Panc1 (cell line): ENCODE measurements around the gene ADGRG2. TPM values are rescaled to one million over a fixed set of nuclear protein-coding genes. Genes with fewer than 3 reads are reported as not detected.

Experiments used
- ATAC-seq: fragments of 200-7000 bp; cut with Tn5 transposase; 2 replicates; pipeline ENCODE4 v1.9.1; 2020; ENCODE audit warnings: mild to moderate bottlenecking, moderate library complexity
- BruUV-seq: library from RNA; stranded (reverse); fragments of 400-500 nt; replicated peaks from 2 replicates; lab custom pipeline; 2021; lab: Mats Ljungman, UMichigan
- CTCF ChIA-PET: fragments of 300-600 bp; sonication (Branson Sonifier 250); formaldehyde crosslinking; loops from one replicate; lab custom pipeline; 2022; ENCODE audit warnings: antibody characterized with exemption; lab: Charles Lee
- POLR2A ChIA-PET: fragments of 300-600 bp; sonication (Branson Sonifier 250); formaldehyde crosslinking; loops from one replicate; lab custom pipeline; 2022; ENCODE audit warnings: antibody characterized with exemption; lab: Charles Lee
- DNase-seq: peaks from one replicate; pipeline ENCODE4 v3.0.0-alpha.2; 2010; ENCODE audit warnings: low read depth, low spot score
- H3K27ac ChIP-seq: 2 replicates; pipeline ENCODE4 v1.5.1; 2011; ENCODE audit warnings: mild to moderate bottlenecking, low read length, inconsistent platforms
- H3K27me3 ChIP-seq: fragments of 200-500 bp; sonication (Bioruptor generic); 2 replicates; pipeline ENCODE4 v1.6.0; 2014; ENCODE audit warnings: low read length, inconsistent platforms; ENCODE audit not compliant: control insufficient read depth, insufficient read depth
- H3K36me3 ChIP-seq: fragments of 200-500 bp; sonication (Bioruptor generic); 2 replicates; pipeline ENCODE4 v1.5.1; 2014; ENCODE audit warnings: inconsistent platforms, mild to moderate bottlenecking, low read length, moderate library complexity; ENCODE audit not compliant: control insufficient read depth, insufficient read depth
- H3K4me1 ChIP-seq: 2 replicates; pipeline ENCODE4 v1.5.1; 2011; ENCODE audit warnings: inconsistent platforms, mild to moderate bottlenecking, low read length, moderate library complexity; ENCODE audit not compliant: control insufficient read depth, insufficient read depth
- H3K4me3 ChIP-seq, 2 experiments: 2 replicates each; pipeline ENCODE4 v1.5.1; 2011 to 2012; ENCODE audit warnings: low read depth in 2 of 2, low read length in 2 of 2, mild to moderate bottlenecking in 2 of 2, inconsistent platforms in 1 of 2, moderate library complexity in 1 of 2
- H3K9me3 ChIP-seq: fragments of 200-500 bp; sonication (Bioruptor generic); 2 replicates; pipeline ENCODE4 v1.5.1; 2014; ENCODE audit warnings: low read depth, mild to moderate bottlenecking, inconsistent platforms, low read length, moderate library complexity; ENCODE audit not compliant: control insufficient read depth, insufficient read depth
- POLR2AphosphoS5 ChIP-seq: IDR thresholded peaks from 2 replicates; pipeline ENCODE4 v1.6.1; 2012; ENCODE audit warnings: mild to moderate bottlenecking, low read depth, low read length, moderate library complexity
- SIN3A ChIP-seq: IDR thresholded peaks from 2 replicates; pipeline ENCODE4 v1.6.1; 2012; ENCODE audit warnings: low read depth, mild to moderate bottlenecking, low read length, moderate library complexity, borderline replicate concordance; ENCODE audit not compliant: insufficient read depth
- TCF7L2 ChIP-seq: IDR thresholded peaks from 2 replicates; pipeline ENCODE4 v1.6.1; 2011; ENCODE audit warnings: mild to moderate bottlenecking, low read depth, low read length, inconsistent platforms
- in situ Hi-C: cut with HindIII; loops from 2 replicates; pipeline ENCODE4 v1.10.0; 2016; ENCODE audit warnings: low sequenced_read_pairs, low pct_unique_long_range_greater_than_20kb
- intact Hi-C: fragments of 100-400 bp; cut with micrococcal nuclease; formaldehyde crosslinking; loops from one replicate; pipeline ENCODE4 v1.10.0; 2022; ENCODE audit not compliant: unreplicated experiment
- total RNA-seq: library from RNA; stranded (reverse); gene quantifications from one replicate; pipeline ENCODE4 v1.2.1, GENCODE V29; 2021; ENCODE audit not compliant: unreplicated experiment
- TF ChIP-seq, protein P1 (sequence below): fragments of 450-650 bp; IDR thresholded peaks from 2 replicates; pipeline ENCODE4 v1.5.1; 2017; ENCODE audit warnings: mild to moderate bottlenecking
- TF ChIP-seq, protein P2 (sequence below), 2 experiments: IDR thresholded peaks; 2 replicates each; pipeline ENCODE4 v1.6.1; 2011 to 2012; ENCODE audit warnings: low read depth in 2 of 2, control low read depth in 1 of 2, low read length in 1 of 2, mild to moderate bottlenecking in 1 of 2, moderate library complexity in 1 of 2; ENCODE audit not compliant: insufficient read depth in 1 of 2

ADGRG2 gene
- total RNA-seq, 1 experiment from 2014 or later, result 2.0 TPM

DNA sequence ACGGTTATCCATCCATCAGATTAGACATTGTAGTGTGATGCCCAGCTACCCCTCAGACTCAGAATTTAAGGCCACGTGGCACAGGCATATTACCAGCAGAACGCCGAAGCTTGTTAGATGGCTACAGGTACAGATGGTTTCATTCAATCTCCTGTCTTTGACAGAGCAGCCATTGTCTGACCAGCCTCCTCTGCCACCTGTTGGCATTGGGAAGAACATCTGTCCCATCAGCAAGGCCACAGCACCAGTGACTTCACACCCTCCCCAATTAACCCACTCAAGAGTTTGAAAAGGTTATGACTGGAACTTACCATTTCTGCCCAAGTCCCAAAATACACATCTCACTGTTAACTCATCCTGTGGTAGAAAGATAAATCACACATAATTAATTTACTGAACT, 116.4 kb downstream of the ADGRG2 start:
- BruUV-seq, result no TSS peak
- CTCF ChIA-PET, result no interaction called here
- no peaks in the 10 kb centered on the region for H3K4me1 ChIP-seq
- no peak overlapping the region for H3K27ac ChIP-seq
- DNase-seq (no peak), ATAC-seq (no peak)
- in situ Hi-C loops (no loop called here), intact Hi-C loops (no loop called here)
- no peak for TF ChIP-seq SIN3A
- TF ChIP-seq, protein P1, sequence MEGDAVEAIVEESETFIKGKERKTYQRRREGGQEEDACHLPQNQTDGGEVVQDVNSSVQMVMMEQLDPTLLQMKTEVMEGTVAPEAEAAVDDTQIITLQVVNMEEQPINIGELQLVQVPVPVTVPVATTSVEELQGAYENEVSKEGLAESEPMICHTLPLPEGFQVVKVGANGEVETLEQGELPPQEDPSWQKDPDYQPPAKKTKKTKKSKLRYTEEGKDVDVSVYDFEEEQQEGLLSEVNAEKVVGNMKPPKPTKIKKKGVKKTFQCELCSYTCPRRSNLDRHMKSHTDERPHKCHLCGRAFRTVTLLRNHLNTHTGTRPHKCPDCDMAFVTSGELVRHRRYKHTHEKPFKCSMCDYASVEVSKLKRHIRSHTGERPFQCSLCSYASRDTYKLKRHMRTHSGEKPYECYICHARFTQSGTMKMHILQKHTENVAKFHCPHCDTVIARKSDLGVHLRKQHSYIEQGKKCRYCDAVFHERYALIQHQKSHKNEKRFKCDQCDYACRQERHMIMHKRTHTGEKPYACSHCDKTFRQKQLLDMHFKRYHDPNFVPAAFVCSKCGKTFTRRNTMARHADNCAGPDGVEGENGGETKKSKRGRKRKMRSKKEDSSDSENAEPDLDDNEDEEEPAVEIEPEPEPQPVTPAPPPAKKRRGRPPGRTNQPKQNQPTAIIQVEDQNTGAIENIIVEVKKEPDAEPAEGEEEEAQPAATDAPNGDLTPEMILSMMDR, result no peak
- no peak for TF ChIP-seq POLR2AphosphoS5
- TF ChIP-seq TCF7L2, result no peak
- TF ChIP-seq, protein P2, sequence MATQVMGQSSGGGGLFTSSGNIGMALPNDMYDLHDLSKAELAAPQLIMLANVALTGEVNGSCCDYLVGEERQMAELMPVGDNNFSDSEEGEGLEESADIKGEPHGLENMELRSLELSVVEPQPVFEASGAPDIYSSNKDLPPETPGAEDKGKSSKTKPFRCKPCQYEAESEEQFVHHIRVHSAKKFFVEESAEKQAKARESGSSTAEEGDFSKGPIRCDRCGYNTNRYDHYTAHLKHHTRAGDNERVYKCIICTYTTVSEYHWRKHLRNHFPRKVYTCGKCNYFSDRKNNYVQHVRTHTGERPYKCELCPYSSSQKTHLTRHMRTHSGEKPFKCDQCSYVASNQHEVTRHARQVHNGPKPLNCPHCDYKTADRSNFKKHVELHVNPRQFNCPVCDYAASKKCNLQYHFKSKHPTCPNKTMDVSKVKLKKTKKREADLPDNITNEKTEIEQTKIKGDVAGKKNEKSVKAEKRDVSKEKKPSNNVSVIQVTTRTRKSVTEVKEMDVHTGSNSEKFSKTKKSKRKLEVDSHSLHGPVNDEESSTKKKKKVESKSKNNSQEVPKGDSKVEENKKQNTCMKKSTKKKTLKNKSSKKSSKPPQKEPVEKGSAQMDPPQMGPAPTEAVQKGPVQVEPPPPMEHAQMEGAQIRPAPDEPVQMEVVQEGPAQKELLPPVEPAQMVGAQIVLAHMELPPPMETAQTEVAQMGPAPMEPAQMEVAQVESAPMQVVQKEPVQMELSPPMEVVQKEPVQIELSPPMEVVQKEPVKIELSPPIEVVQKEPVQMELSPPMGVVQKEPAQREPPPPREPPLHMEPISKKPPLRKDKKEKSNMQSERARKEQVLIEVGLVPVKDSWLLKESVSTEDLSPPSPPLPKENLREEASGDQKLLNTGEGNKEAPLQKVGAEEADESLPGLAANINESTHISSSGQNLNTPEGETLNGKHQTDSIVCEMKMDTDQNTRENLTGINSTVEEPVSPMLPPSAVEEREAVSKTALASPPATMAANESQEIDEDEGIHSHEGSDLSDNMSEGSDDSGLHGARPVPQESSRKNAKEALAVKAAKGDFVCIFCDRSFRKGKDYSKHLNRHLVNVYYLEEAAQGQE (IDR thresholded peaks at IDR 0.05; ENCODE audit: insufficient read depth in 1 of 2, low read depth in 2 of 2, low read length in 1 of 2), result no peak
- POLR2A ChIA-PET, result no interaction called here
- no peaks in the 10 kb centered on the region for H3K9me3 ChIP-seq
- H3K27me3 ChIP-seq, result no peaks in the 10 kb centered on the region
- H3K36me3 ChIP-seq, result no peaks in the 10 kb centered on the region
- no peak overlapping the region for H3K4me3 ChIP-seq

DNA sequence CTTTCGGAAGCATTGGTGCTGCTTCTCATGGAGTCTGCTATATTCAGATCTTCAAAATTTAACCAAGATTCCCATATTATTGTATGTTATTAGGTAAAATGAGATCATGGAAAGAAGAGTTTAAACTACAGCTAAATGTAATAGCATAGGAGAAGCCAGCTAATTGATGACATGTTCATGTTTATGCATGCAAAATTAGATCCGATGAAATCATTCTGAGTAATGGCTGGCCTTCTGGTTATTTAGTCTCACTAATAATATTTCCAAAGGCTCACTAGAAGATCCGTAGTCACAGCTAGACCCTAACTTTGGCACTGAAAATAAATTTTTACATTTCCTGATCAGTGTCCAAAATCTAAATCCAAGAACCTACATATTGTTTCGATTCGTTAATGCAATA, 118.5 kb downstream of the ADGRG2 start:
- Histone ChIP-seq H3K36me3 (no peaks in the 10 kb centered on the region), H3K27me3 (no peaks in the 10 kb centered on the region), H3K27ac (no peak overlapping the region), H3K4me3 (no peak overlapping the region), H3K9me3 (no peaks in the 10 kb centered on the region), H3K4me1 (no peaks in the 10 kb centered on the region)
- no TSS peak for BruUV-seq
- POLR2A ChIA-PET, result no interaction called here
- DNase-seq, result no peak
- intact Hi-C loops (no loop called here), in situ Hi-C loops (no loop called here)
- TF ChIP-seq, protein P2 (IDR thresholded peaks at IDR 0.05; ENCODE audit: insufficient read depth in 1 of 2, low read depth in 2 of 2, low read length in 1 of 2), result no peak
- TF ChIP-seq, protein P1, result no peak
- TF ChIP-seq POLR2AphosphoS5 (no peak), TCF7L2 (no peak), SIN3A (no peak)
- CTCF ChIA-PET, result no interaction called here
- no peak for ATAC-seq
